Breast epithelium (tissue), 4 donors: ENCODE data around the gene LTBP2. TPM values are rescaled to one million over a fixed set of nuclear protein-coding genes. Genes with fewer than 3 reads are reported as not detected.

Experiments used
- DNase-seq, 2 donors: peaks; one replicate each; pipeline ENCODE4 v3.0.0-alpha.2; 2019; ENCODE audit warnings: low spot score in 2 of 2
- H3K27ac ChIP-seq, 2 donors: fragments of 200-600 bp; sonication (generic) in 1 of 2; one replicate each; pipeline ENCODE4 v1.5.1; 2016 to 2019; ENCODE audit warnings: mild to moderate bottlenecking in 1 of 2
- H3K27me3 ChIP-seq, 2 donors: fragments of 200-600 bp; sonication (generic) in 1 of 2; one replicate each; pipeline versions ENCODE4 v1.5.1 to v1.6.0; 2017 to 2019; ENCODE audit warnings: control low read depth in 1 of 2, mild to moderate bottlenecking in 1 of 2
- H3K36me3 ChIP-seq: fragments of 200-600 bp; one replicate; pipeline ENCODE4 v1.5.1; 2019
- H3K4me1 ChIP-seq, 2 donors: fragments of 200-600 bp; sonication (generic); one replicate each; pipeline ENCODE4 v1.5.1; 2016 to 2019; ENCODE audit warnings: control low read depth in 1 of 2
- H3K4me3 ChIP-seq, 3 donors: fragments of 200-600 bp; sonication (generic); 1 replicate in 2 of 3; 2 replicates in 1 of 3; pipeline ENCODE4 v1.5.1; 2016 to 2019; ENCODE audit warnings: mild to moderate bottlenecking in 3 of 3, moderate library complexity in 2 of 3
- H3K9me3 ChIP-seq, 2 donors: fragments of 200-600 bp; sonication (generic) in 1 of 2; one replicate each; pipeline ENCODE4 v1.5.1; 2016 to 2019; ENCODE audit warnings: control low read depth in 1 of 2
- POLR2A ChIP-seq: fragments of 450-650 bp; IDR thresholded peaks from one replicate; pipeline ENCODE4 v1.6.1; 2016; ENCODE audit warnings: antibody characterized with exemption, mild to moderate bottlenecking, moderate library complexity
- POLR2AphosphoS5 ChIP-seq, 3 donors: sonication (generic); formaldehyde crosslinking; IDR thresholded peaks; one replicate each; pipeline ENCODE4 v1.6.1; 2017; ENCODE audit warnings: antibody characterized with exemption in 3 of 3
- intact Hi-C: fragments of 100-400 bp; cut with DNase I; formaldehyde crosslinking; loops from one replicate; pipeline ENCODE4 v1.15.1; 2023; ENCODE audit warnings: low total_unique reads
- total RNA-seq, 3 donors: library from RNA; depleted of rRNA; stranded (reverse); fragments of >200 nt; gene quantifications; one replicate each; pipeline ENCODE4 v1.1.0, GENCODE V29; 2016
- TF ChIP-seq, protein P1 (sequence below), 3 donors: fragments of 450-650 bp; IDR thresholded peaks; one replicate each; pipeline ENCODE4 v1.5.1; 2016 to 2017; ENCODE audit warnings: antibody characterized with exemption in 3 of 3, mild to moderate bottlenecking in 3 of 3, moderate library complexity in 3 of 3

Gene LTBP2
- total RNA-seq, 3 donors from 2014 or later: 34.7 to 91.1 (median 79.0) TPM

DNA sequence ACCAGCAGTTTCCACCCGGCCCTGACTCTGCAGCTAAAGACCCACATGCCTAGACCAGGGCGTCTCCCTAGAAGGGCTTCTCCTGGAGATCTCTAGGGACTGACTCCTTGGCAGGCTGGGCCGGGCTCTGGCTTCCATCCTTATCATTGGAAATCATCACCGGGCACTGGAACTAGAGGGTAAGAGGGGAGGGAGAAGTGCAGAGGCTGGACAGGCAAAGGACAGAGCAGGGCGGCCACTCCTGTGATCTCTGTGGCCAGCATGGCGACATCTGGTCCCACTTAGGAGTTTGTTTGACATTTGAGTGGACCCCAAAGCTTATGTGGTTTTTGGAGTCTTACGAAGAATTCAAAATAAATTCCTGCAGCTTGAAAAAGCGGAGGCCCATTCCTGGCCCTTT, 7.1 kb downstream of the LTBP2 start:
- peak overlapping the region in 1 of 2 donors; percentile 74 for H3K27ac ChIP-seq
- intact Hi-C loops: loop anchor here (1.0 kb wide), 1 partner anchor 33 kb away; no protein-coding TSS in a partner anchor

DNA sequence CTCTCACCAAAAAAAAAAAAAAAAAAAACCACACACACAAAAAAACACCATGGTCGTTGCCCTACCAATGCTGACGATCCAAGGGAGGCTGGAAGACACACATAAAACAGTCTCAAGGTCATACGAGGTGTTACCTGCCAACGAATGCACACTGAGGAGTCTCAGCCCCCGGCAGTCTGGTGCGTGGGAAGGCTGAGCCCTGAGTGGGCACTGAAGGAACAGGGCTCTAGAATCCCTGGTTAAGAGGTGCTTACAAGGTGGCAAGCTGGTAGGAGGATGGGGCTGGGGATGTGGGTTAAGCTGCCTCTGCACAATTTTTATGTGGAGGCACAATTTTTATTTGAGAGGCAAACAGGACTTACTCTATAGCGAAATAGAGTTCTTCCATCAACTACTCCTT, 7.9 kb downstream of the LTBP2 start:
- Histone ChIP-seq H3K27me3 (no peaks in the 10 kb centered on the region), H3K4me3 (no peak overlapping the region), H3K36me3 (no peaks in the 10 kb centered on the region), H3K9me3 (no peaks in the 10 kb centered on the region), H3K27ac (no peak overlapping the region), H3K4me1 (peaks cover 0 to 4% of the 10 kb centered on the region in 2 donors)
- DNase-seq: no peak
- intact Hi-C loops: no loop called here
- TF ChIP-seq POLR2AphosphoS5 (IDR thresholded peaks at IDR 0.05) (no peak), POLR2A (no peak)
- TF ChIP-seq, protein P1, sequence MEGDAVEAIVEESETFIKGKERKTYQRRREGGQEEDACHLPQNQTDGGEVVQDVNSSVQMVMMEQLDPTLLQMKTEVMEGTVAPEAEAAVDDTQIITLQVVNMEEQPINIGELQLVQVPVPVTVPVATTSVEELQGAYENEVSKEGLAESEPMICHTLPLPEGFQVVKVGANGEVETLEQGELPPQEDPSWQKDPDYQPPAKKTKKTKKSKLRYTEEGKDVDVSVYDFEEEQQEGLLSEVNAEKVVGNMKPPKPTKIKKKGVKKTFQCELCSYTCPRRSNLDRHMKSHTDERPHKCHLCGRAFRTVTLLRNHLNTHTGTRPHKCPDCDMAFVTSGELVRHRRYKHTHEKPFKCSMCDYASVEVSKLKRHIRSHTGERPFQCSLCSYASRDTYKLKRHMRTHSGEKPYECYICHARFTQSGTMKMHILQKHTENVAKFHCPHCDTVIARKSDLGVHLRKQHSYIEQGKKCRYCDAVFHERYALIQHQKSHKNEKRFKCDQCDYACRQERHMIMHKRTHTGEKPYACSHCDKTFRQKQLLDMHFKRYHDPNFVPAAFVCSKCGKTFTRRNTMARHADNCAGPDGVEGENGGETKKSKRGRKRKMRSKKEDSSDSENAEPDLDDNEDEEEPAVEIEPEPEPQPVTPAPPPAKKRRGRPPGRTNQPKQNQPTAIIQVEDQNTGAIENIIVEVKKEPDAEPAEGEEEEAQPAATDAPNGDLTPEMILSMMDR (IDR thresholded peaks at IDR 0.05): no peak

More for the DNA sequence above, 7.1 kb downstream of the LTBP2 start:
- TF ChIP-seq POLR2A: no peak
- TF ChIP-seq, protein P1 (IDR thresholded peaks at IDR 0.05): no peak
- Histone ChIP-seq H3K36me3 (no peaks in the 10 kb centered on the region), H3K27me3 (no peaks in the 10 kb centered on the region), H3K4me3 (peak overlapping the region in 1 of 3 donors; percentile 15), H3K9me3 (no peaks in the 10 kb centered on the region), H3K4me1 (no peaks in the 10 kb centered on the region)
- DNase-seq: no peak

DNA sequence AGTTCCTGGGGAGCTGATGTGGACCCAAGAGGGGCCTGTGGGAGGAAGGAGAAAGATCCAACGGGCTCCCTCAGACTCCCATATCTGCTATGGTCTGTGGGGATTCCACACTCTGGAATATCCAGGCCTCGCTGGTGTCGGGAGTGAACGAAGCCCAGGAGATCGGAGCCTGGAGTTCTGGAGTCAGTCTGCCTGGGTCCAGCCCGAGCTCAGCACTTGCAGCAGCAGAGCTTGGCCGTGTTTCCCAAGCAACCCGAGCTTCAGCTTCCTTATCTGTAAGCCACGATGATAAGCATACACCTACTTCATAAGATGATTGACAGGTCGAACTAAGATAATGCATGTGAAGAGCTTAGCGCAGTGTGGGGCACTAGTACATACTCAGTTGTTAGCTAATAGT, 10.1 kb downstream of the LTBP2 start:
- Histone ChIP-seq H3K27ac (no peak overlapping the region), H3K9me3 (no peaks in the 10 kb centered on the region), H3K4me3 (no peak overlapping the region), H3K27me3 (no peaks in the 10 kb centered on the region), H3K4me1 (peaks cover 0 to 8% of the 10 kb centered on the region in 2 donors), H3K36me3 (no peaks in the 10 kb centered on the region)
- intact Hi-C loops: no loop called here
- no peak for DNase-seq
- TF ChIP-seq POLR2A: no peak
- TF ChIP-seq, protein P1 (IDR thresholded peaks at IDR 0.05): no peak
- no peak for TF ChIP-seq POLR2AphosphoS5 (IDR thresholded peaks at IDR 0.05)

DNA sequence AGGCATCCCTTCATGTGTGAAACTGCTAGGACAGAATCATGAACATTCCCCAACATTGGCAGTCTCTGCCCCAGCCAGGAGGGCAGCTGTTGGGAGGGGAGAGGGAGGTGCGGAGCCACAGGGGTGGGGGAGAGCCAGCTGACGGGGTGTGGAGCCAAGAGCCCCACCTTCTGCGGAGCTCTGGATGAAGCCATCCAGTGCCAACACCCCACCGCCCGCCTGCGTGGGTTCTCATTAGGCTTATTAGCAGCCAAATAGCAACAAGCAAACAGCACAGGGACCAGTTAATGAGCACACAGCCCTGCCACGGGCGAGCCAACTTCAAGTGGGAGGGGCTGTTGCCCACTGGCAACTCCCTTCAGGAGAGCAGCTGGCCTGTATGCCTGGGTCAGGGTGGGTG, 12.1 kb downstream of the LTBP2 start:
- H3K36me3 ChIP-seq: no peaks in the 10 kb centered on the region
- intact Hi-C loops: no loop called here
- peak overlapping the region; percentile 18 to 70 for H3K27ac ChIP-seq
- no peak for DNase-seq
- H3K4me1 ChIP-seq: peaks cover 0 to 13% of the 10 kb centered on the region in 2 donors
- H3K4me3 ChIP-seq: no peak overlapping the region
- no peaks in the 10 kb centered on the region for H3K9me3 ChIP-seq
- H3K27me3 ChIP-seq: no peaks in the 10 kb centered on the region
- TF ChIP-seq POLR2AphosphoS5 (IDR thresholded peaks at IDR 0.05) (no peak), POLR2A (no peak)
- TF ChIP-seq, protein P1 (IDR thresholded peaks at IDR 0.05): no peak

DNA sequence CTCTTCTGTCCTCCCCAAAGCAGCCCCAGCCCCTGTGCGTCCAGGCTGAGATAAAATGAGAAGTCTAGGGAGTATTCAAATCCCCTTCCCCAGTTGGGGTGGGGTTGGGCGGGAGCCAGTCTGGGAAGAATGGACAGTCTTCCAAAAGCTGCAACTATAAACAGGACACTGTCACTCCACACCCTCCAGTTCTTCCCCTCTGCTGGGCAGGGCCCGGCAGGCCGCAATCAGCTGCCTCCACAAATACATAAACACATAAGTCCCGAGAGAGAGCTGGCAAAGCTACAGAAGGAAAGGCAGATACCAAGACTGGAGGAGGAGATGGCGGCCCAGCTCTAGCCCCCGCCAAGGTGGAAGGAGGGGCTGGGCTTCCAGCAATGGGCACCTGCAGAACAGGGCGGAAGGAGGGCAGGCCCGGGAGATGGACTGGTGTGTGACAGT, 12.7 kb downstream of the LTBP2 start:
- Histone ChIP-seq H3K4me1 (peaks cover 0 to 19% of the 10 kb centered on the region in 2 donors), H3K27ac (peak overlapping the region; percentile 18 to 70), H3K4me3 (no peak overlapping the region), H3K9me3 (no peaks in the 10 kb centered on the region), H3K36me3 (no peaks in the 10 kb centered on the region), H3K27me3 (no peaks in the 10 kb centered on the region)
- no peak for DNase-seq
- intact Hi-C loops: no loop called here
- no peak for TF ChIP-seq POLR2AphosphoS5 (IDR thresholded peaks at IDR 0.05)
- TF ChIP-seq POLR2A: no peak
- TF ChIP-seq, protein P1 (IDR thresholded peaks at IDR 0.05): no peak
